ENCODE measurements around the gene KAZN.

KAZN gene

DNA sequence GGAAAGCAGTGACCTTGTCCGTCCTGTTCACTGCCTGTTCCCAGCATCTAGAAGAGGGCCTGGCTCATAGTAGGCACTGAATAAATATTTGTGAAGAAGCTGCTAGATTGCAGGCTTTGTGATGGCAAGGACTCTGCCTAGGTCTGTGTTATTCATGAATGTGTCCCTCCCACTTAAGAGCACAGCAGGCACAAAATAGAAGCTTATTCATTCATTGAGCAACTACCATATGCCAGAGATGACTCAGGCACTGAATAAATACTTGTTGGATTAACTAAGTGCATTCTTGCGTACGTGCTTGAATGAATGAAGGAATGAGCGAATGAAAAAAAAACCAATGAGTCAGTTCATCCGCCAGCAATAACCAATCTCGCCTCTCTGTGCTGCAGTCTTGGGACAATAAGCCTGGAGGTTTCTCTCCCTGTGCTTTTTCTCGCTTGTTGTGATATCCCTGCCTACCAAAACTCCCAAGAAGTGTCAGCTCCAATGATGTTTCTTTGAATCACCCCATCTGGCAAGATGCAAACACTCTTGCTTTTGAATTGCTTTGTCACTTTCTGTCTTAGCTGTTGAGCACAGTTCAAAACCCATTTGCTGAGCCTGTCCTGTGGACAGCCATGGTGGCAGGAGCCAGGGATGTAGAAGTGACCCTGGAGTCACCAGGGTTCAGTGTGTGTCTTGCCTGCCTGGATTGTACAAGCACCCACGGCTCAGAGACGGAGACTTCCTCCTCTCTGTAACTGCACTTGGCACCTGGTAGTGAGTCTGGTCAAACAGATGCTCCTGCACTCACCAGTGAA lies 143.9 kb downstream of the KAZN start:
- no peak for DNase-seq (ENCODE audit: low read depth in 2 of 2)

DNA sequence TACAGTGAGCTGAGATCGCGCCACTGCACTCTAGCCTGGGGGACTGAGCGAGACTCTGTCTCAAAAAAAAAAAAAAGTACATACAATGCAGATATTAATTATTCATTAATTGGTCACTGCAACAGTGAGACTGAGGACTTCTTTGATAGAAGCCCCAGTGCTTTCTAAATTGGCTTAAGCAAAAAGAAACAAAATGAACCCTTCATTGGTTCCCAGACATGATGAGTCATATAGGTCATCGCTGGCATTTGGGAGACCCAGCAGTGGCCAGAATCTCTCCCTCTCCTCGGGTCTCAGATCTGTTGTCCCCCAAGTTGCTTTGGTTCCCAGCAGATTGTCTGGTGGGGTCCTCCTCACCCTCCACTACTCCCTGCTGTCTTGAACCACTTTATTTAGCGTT lies 144.9 kb downstream of the KAZN start:
- no peak for DNase-seq (ENCODE audit: low read depth in 2 of 2)

DNA sequence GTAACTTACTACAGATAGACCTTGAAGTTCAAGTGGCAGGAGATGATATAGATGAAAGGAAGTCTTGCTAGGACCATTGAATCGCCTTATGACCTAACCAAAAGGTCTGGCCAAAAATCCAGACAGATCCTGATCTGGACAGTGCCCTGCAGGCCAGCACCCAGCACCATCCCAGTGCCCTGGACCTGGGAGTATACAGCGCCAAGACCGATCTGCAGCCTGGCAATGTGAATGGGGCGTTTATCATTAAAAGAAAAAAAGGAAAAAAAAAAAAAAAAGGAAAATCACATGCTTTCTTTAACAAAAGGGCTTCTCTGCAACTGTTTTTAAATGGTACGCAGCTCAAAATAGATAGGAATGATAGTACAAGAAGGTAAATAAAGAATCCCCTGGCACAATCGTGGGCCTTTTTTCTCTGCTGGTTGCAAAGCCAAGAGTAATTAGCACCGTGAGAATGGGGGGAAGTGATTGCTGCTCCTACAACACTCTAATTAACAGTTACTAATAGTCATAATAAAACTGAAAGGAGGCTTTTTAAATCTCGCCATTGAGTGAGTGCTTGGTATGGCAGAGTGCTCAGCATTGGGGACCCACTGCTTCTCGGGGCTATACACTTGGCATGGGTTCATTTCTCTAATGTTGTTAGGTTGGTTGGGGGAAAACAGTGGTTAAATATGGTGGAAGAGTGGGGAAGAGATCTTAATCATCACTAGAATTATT lies 146.7 kb downstream of the KAZN start:
- no peak for DNase-seq (ENCODE audit: low read depth in 2 of 2)

DNA sequence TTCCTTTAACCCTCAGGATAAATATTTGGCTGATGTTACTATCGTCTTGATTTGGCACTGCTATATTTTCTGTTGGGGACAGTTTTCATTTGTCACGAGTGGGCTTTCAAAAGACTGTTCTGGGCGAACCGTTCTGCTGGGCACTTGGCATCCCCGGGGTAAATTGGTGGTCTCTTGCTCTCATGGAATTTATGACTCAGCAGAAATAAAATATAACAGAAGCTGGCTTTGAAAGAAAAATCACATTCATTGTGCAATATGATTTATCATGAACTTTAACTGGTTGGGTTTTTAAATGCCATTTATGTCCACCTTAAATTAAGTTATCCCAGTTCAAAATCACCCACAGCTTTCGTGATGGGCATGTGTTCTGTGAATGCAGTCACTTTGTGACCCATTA lies 147.3 kb downstream of the KAZN start:
- no peak for DNase-seq (ENCODE audit: low read depth in 2 of 2)

DNA sequence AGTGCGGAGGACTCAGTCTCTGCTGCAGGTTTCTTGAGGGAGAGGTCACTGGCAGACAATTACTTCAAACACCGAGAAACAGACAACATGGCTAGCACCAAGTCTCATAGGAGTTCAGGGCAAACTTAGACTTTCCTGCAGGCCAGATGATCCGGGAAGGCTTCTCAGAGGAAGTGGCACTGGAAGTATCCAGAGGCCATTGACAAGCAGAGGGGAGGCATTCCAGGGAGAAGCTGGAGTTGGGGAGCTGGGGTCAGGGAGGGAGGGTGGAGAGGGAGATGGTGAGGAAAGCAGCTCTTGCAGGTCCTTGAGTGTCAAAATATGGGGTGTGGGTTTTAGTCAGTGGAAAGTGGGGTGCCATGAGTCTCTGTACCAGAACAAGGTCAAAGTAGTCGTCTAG lies 147.9 kb downstream of the KAZN start:
- DNase-seq (ENCODE audit: low read depth in 2 of 2) = no peak

DNA sequence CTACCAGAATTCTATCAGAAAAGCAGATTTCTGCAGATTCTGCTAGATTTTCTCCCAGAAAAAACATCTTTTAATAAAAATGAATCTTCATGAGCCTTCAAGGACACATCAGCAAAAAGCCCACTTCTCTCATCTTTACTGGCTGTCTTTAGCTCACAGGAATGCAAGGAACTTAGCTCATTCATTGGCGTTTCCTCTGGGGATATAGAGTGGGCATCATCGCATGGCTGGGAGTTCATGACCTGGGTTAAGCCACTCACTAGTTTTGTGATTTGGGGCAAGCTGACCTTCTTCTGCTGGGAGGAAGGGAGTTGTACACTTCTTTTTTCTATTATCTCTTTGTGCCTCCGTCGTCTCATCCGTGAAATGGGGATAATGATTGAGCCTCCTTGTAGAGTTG lies 149.7 kb downstream of the KAZN start:
- no peak for DNase-seq (ENCODE audit: low read depth in 2 of 2)

DNA sequence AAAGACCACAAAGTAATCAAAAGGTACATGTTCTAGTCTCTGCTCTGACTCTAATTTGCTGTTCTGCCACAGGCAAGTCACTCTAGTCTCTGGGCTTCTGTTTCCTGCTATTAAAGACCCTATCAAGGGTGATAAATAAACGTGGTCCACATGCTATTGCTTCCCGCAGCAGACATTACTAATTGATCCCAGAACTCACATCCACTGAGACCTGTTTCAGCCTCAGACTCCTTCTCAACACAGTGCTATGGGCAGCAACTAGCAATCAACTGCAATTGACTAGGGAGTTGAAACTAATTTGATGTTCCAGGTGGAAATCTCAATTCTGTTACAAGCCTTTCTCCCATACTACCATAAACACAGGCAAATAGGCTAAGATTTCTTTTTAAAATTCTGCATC lies 150.5 kb downstream of the KAZN start:
- no peak for DNase-seq (ENCODE audit: low read depth in 2 of 2)

DNA sequence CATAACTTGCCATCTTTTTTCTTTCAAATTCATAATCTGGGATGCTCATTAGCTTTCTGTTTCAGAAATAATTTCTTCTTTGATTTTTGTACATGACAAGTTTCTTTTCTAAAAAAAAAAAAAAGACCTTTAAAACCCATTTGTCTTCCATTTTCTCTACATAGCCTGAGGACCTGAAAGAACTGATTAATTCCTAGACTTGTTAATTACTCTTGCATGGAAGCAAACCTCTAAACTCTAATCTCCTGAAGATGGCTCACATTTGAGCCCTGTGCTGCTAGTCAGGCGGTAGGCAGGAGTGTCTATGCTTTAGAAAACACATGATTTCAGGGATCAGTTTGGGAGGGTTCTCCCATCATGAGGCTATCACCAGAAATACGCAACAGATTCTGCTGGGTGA lies 152.0 kb downstream of the KAZN start:
- DNase-seq (ENCODE audit: low read depth in 2 of 2) = no peak

DNA sequence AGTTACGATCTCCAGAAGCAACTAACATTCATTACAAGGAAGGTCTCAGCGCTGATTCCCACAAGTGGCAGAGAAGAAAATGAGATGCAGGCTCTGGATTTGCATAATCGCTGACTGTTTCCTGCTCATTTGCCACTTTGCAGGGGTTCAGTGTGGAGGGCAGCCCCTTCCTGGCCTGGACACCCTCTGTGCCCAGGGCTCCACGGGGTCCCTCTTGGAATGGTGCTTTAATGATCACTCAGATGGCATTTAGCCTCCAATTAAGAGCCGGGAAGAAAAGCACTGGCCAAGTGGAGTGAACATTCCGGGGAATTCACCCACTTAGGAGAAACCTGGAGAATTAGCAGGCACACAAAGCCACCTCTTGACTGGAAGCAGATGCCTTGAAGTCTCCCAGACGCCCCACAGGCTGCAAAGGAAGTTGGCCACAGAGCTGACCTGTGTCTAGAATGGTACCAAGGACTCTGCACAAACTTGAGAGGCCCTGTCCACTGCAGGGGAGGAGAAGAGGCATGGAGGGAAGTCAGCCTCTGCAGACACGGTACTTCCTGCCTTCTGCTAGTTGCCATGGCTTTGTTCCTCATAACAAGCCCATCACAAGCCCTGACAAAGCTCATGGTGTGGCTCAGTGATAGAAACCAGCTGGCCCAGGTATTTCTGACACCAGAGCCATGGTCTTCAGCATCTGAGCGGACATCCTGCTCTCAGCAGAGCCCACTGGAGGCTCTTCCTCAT lies 157.2 kb downstream of the KAZN start:
- DNase-seq (ENCODE audit: low read depth in 2 of 2) = no peak

DNA sequence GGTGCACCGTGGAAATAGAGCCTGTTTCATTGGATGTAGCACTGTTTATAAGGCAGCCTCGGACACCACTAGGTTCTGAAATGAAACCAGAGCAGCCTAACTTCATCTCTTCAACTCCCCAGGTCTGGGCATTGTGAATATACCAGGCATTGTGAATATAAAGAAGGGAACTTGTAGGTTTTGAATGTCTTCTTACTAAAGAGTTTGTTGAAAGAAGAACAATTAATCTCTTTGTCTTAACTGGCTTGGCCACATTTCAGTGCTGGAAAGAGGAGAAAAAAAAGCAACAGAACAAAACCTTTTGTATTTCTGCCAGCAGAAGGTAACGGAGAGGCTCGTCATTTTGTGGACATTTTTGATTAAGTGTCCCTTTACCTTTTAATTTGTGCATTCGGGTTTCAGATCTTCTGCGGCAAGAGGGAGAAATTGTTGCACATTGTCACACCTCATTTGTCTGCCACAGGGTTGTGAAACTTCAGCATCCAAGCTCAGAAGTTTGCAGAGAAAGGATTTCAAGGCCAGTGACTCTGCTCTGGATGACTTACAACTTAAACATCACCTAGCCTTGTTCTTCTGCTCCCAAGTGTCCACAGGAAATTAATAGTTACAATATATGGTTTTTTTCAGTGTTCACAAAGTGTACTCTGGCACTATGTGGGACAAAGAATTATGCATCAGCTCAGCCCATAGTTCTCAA lies 158.3 kb downstream of the KAZN start:
- no peak for DNase-seq (ENCODE audit: low read depth in 2 of 2)

DNA sequence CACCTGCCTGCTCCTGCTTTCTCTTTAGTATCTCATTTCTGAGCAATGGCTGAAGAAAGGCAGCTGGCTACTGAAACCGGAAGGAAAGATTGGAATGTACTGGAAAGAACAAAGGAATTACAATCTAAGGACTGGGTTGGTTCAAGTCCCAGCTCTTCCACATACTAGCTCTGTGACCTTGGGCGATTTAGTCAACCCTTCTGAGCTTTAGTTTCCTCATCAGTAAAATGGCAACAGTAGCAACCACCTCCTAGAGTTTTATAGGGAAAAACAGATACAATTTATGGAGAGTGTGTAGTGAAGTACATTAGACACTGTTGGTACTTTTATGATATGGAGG lies 158.8 kb downstream of the KAZN start:
- no peak for DNase-seq (ENCODE audit: low read depth in 2 of 2)

DNA sequence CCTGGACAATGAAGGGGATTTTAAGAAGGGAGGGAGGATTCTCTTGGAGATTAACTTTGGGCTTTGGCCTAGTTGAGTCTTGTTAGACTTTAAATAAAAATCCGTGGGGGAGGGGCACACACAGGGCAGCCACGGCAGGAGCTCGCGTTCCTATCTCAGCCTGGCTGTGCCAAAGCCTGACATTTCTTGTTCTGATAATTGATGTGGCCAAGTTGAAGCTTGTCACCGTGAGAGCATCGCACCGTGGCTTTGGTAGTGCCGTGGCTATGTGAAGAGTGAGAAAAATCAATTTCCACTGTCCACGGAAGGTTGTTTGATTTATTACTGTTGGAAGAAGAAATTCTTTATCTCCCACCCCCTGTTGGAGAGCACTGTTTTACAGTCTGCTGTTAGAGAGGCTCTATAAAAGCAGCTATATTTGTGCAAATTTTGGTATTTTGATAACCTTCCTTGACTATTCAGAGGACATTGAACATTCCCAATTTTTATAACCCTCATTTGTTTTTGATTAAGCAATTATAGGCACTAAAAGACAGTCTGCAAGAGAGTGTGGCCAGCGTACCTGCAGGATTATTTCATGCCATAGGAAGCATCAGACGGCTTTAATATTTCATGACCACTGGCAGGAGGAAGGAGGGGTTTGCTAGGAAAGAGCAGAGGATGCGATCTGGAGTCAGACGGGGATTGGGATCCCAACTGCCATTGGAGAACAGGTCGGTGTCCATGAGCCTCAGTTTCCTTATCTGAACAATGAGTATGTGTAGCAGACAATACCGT lies 160.7 kb downstream of the KAZN start:
- DNase-seq (ENCODE audit: low read depth in 2 of 2) = no peak

DNA sequence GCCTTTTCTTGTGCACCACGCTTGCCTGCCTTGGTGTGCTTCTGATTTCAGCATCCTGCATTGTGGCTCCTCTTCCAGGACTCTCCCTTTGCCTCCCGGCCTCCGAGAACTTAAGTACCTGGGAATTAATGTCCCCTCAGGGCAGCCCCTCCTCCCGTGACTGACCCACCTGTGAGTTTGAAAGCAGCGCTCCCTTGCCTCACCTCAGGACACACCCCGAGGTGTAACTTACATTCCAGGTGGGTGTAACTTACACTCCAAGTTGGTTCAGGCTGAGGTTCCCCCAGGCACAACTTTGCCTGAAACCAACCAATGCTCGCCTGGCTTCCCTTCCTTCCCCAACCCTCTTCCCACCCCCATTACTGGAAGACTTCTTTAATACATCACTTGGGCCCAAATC lies 161.4 kb downstream of the KAZN start:
- no peak for DNase-seq (ENCODE audit: low read depth in 2 of 2)

DNA sequence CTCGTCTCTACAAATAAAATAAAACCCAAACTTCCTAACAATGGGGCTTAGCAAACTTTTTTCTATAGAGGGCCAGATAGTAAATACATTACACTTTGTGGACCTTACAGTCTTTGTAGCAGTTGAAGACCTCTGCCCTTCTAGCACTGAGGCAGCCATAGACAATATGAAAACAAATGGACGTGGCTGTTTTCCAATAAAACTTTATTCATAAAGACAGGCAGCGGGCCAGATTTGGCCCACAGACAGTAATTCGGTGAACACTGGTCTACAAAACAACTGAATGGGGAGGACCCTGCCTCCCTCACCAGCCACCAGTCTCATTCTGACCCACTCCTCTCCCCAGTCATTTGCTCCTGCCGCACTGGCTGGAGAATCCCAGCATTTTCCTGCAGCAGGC lies 162.3 kb downstream of the KAZN start:
- no peak for DNase-seq (ENCODE audit: low read depth in 2 of 2)

DNA sequence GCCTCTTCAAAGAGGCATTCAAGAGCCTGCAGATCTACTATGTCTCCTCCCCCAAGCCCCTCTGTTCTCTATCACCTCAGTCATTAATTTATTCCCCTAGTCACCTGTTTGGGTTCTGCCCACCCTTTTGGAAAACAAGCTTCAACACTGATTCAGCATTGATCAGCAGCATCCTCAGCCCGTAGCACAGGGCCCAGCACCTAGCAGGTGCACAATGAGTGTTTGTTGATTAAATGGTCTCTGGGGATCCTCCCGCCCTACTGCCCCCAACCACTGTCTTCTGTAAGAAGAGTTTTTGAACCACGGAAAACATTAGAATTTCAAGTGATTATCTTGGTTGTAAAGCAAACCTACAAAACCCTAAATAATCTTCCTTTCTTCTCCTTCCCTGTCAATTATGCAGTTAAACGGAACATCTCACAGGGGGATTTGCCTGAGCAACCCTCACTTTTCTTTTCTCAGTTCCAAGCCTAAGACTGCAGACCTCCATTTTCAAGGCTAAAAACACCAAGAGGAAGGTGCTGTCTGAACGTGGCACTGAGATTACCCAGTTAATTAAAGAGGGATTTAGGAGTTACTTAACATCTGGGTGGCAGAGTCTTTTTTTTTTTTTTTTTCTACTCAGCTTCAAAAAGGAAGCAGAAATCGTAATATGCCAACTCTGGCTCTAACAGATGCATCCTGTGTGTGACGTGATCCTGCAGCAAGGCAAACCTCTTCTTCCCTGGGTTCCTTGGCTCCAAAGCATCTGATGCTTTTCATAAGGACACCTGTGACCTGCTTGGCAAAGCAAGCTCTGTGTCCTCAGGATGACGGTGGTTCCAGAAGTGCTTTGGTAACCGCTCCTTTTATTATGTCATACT lies 163.0 kb downstream of the KAZN start:
- no peak for DNase-seq (ENCODE audit: low read depth in 2 of 2)

DNA sequence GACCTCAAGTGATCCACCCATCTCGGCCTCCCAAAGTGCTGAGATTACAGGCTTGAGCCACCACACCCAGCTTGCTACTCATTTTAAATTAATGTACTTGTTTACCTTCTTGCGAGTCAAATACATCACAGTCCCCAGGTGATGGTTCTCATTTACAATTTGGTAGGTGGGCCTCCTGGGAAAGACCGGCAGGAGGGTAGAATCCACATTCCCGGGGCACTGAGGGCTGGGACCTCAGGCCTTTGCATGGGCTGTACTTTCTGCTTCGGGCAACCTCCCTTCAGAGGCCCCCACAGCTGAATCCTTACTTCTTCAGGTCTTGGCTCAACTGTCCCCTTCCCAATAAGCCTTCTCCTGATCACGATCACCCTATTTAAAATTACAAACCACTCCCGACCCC lies 165.5 kb downstream of the KAZN start:
- DNase-seq (ENCODE audit: low read depth in 2 of 2) = no peak

DNA sequence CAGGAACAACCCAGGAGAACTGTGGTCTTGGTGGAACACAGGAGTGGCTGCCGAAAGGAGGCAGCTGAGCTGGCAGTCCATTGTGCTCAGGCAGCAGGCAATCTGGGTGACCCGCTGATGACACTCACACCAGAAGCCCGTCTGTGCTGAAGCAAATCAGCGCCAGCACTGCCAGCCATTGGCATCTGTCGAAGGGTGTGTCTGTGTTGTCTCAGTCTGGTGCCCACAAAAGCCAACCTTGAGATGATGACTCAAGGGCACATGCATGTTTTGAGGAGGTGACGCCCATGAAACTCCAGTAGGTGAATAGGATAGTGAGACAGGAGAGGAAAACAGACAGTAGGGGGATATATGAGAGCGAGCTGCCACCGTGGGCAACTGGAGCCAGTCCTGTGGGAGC lies 167.3 kb downstream of the KAZN start:
- no peak for DNase-seq (ENCODE audit: low read depth in 2 of 2)

DNA sequence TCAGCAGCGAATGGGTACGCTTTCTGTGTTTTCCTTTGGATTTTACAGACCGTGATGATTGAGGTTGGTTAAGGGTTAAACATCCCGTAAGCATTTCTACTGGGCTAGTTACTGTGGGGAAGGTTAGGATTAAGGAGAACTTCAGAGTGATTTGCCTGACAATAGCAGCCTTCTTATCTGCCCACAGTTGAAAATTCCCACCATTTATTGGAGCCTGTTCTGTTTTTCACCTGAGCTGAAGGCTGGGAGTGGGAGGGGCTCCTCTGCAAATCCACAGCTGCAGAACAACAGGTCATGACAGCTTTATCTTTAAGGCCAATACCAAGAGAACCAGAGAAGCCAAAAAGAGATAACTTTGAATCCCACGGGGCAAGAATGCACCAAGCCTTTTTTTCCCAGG lies 168.6 kb downstream of the KAZN start:
- no peak for DNase-seq (ENCODE audit: low read depth in 2 of 2)

DNA sequence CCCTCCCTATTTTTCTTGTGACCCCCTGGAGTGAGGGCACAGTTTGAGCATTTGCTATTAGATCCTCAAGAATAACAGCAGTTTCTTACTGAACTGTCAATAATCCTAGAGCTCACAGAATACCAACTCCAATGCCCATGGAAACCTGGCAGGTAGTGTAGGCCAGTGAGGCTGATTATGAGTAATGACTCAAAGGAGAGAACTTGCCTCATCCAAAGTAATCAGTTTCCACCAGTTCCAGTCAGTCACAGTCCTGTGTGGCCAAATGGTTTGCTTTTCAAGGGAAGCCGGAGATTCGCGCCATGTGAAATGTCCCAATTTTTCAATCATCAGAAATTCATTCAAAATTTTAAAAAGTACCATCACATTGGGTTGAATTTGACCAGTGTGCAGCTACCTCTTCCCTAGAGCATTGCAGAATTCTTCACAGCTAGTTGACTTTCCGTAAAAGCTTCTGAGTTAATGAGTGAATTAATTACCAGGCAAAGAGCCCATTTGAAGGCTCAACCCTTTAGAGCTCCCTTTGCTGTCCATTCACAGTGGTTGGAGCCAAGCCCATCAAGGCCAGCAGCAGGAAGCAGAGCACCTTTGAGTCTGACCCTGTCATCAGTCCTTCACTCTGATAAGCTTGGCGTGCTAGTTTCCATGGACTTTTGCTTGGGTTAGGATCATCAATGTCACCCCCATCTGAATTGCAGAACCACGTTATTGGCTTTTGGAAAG lies 170.3 kb downstream of the KAZN start:
- DNase-seq (ENCODE audit: low read depth in 2 of 2) = no peak

Measured in stimulated activated CD8-positive, alpha-beta memory T cell treated with anti-CD3 and anti-CD28 coated beads, Interleukin-7, amount 100 ng/mL, for 1 hour (primary cell).